ENCODE measurements around the gene SNAP47.
"Not testable (repeated sequence)": the region's sequence is repeated elsewhere in the genome, so short reads cannot be mapped to it uniquely, and the experiment has no call there.

The SNAP47 gene, protein sequence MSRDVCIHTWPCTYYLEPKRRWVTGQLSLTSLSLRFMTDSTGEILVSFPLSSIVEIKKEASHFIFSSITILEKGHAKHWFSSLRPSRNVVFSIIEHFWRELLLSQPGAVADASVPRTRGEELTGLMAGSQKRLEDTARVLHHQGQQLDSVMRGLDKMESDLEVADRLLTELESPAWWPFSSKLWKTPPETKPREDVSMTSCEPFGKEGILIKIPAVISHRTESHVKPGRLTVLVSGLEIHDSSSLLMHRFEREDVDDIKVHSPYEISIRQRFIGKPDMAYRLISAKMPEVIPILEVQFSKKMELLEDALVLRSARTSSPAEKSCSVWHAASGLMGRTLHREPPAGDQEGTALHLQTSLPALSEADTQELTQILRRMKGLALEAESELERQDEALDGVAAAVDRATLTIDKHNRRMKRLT

GRCh38 chr1:227734856-227735538 lies at the start of gene SNAP47, which contains the start of gene JMJD4:
SNAP47 (plus strand) TSS chr1:227735435; CDS start chr1:227747737, 12,302 bp downstream.
JMJD4 (minus strand) TSS chr1:227735302; CDS start chr1:227735273, 29 bp downstream.
- DNase-seq: peak; percentile 91 to 93

GRCh38 chr1:227685807-227686206 lies 49.4 kb upstream of the SNAP47 start:
- DNase-seq: no peak

- no peak for DNase-seq
Observed at GRCh38 chr1:227697321-227697864, 37.8 kb upstream of the SNAP47 start.

GRCh38 chr1:227701631-227702030 lies 33.6 kb upstream of the SNAP47 start:
- DNase-seq: not testable (repeated sequence)

DNA sequence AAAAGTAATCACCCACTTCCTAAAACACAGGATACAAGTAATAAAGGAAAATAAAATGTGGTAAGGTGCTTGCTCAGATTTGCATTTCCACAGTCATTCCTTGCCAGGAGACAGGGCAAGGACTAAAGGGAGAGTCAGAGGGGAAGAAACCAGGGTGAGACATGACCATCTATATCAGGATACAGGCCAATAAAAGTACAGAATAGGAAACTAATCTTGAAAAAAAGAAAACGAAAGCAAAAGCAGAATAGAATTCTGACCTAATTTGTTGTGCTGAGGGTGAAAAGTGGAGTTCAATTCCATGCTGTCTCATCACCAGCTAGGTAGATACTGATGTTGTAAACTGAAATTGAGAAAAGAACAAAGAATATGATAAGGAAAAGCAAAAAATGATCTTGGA lies 27.4 kb upstream of the SNAP47 start:
- DNase-seq: no peak

DNA sequence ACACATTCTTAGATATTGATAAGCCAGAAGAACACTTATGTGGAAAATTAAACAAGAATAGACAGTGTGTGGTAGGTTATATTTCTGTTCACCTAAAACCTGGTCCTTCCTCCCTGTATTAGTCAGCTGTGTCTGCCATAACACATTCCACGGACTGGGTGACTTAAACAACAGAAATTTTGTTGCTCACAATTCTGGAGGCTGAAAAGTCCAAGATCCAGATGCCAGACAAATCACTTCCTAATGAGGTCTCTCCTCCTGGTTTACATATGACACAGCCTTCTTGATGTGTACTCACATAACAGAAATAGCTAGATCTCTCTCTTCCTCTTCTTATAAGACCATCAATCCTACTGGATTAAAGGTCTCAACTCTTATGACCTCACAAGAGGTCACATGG lies 25.8 kb upstream of the SNAP47 start:
- DNase-seq: no peak

DNA sequence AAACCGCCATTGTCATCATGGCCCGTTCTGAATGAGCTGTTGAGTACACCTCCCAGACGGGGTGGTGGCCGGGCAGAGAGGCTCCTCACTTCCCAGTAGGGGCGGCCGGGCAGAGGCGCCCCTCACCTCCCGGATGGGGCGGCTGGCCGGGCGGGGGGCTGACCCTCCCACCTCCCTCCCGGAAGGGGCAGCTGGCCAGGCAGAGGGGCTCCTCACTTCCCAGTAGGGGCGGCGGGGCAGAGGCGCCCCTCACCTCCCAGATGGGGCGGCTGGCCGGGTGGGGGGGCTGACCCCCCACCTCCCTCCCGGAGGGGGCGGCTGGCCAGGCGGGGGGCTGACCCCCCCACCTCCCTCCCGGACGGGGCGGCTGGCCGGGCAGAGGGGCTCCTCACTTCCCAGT lies 24.8 kb upstream of the SNAP47 start:
- DNase-seq: not testable (repeated sequence)

- no peak for DNase-seq
Observed at GRCh38 chr1:227712648-227713047, 22.6 kb upstream of the SNAP47 start.

- DNase-seq: no peak
Observed at GRCh38 chr1:227718932-227719331, 16.3 kb upstream of the SNAP47 start.

- DNase-seq: no peak
Observed at GRCh38 chr1:227723474-227723873, 11.8 kb upstream of the SNAP47 start.

- no peak for DNase-seq
Observed at GRCh38 chr1:227725046-227725445, 10.2 kb upstream of the SNAP47 start.

GRCh38 chr1:227726318-227726717 lies 8.9 kb upstream of the SNAP47 start:
- DNase-seq: no peak

- no peak for DNase-seq
Observed at GRCh38 chr1:227726924-227727599, 8.2 kb upstream of the SNAP47 start.

DNA sequence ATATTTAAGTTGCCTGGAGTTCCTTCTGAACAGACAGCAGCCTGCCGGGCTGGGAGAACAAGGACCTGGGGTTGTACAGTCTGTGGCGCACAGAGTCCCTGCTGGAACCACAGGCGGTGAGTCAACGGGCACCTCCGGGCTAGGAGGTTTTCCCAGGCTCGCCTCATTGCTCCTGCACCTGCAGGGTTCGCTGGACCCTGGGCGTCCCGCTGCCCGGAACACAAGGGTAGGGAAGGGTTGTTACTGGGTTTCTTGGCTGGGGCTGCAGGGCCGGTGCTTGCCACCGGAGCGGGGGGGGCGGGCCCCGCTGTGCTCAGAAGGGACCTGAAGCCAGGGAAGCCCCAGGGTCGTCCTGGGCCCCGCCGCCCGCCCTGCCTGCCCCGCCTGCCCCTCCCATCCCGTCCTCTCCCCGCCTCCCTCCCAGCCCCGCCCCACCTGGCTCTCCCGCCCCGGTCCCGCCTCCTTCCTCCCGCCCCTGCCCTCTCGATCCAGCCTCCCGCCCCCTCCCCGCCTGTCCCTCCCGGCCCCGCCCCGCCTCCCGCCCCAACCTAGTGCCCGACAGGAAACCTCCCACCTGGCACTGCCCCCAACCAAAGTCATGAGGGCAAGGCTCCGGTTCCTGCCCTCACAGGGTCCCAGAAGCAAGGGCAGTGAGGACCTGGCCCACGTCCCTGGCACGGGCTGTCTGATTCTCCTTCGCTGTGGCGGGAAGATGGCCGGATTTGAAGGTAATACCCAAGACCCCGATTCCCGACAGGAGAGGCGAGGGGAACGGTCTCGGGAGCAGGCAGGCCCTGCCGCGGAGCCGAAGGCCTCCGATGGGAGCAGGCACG lies 7.0 kb upstream of the SNAP47 start:
- DNase-seq: peak; percentile 78 to 79

DNA sequence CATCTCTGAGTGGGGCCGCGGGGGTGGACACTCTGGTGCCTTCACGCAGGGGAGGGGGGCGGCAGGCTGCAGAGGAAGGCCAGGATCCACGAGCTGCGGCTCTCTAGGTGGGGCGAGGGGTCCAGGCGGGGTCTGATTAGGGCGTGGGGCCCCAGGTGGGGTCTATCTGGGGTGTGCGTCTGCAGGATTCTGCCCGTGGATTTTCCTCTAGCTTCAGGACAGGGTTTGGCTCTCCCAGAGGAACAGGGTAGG lies 6.4 kb upstream of the SNAP47 start:
- no peak for DNase-seq

- DNase-seq: no peak
Observed at GRCh38 chr1:227729144-227729880, 5.9 kb upstream of the SNAP47 start.

DNA sequence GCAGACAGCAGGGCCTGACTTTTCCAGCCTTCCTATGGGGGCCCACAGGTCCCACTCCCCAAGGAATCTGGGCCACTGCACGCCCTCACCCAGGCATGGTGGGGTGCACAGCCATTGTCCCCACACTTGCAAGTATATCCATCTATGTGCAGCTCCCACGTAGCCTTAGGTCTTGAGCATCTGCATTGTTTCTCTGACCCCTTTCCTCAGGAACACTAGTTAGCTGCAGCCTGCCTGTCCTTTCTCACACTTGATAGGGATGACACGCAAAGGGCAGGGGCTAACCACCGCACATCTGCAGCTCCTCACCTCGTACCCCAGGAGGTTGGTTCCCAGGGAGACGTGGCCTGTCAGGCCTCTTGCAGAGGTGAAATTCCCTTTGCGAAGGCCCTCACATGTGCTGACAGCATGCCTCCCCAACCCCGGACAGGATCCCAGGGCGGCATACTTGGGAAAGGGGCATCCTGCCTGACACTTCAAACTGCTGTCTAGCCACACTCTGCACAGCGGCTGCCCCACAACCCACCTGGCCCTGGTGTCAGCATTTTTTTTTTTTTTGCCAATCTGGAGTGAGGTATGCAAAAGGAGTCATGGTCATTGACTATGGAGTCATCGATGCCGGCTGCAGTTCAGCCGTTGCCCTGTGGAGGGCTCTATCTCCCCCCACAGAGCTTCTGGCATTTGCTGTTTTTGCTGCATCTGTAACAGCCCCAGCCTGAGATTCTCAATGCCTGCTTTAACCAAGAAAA lies 5.2 kb upstream of the SNAP47 start:
- peak; percentile 53 to 62 for DNase-seq

- no peak for DNase-seq
Observed at GRCh38 chr1:227730630-227731151, 4.5 kb upstream of the SNAP47 start.

GRCh38 chr1:227731241-227731677 lies 4.0 kb upstream of the SNAP47 start:
- DNase-seq: no peak

DNA sequence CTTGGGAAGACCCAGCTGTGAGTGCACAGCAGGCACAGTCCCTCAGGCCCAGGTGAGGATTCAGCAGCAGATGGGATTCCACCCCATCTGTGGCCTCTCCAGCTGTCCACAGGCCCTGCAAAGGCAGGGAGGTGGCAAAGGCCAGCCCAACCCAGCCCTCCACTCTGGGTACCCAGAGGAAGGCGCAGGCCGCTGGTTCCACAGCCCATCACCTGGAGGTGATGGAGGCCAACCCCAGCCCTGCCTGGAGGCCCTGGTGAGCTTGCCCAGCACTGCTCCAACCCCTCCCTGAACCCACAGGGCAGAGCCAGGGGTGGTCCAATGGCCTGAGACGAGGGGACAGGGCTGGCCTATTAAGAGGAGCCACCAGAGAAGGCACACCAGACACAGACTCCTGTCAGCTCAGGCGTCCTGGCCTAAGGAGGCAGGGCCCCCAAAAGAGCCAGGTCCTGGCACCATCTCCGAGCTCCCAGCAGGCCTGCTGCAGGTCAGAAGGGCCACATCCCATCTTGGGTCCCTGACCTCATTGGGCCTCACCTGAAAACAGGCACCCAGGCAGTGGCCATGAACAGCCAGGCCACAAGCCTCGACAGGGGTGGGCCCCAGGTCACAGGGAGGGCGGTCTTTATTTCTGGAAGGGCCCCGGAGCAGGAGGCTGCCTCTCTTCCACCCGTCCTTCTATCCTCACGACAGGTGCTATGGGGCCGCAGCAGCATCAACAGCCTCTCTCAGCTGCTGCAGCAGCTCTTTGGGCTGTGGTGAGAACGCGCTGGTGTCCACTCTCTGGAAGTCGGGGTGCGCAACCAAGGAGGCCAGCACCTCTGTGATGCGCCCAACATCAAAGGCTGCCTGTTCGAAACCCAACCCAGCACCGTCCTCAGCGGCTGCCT lies 3.3 kb upstream of the SNAP47 start:
- no peak for DNase-seq
